ENCODE results near the gene HNRNPR. TPM values are rescaled to one million over a fixed set of nuclear protein-coding genes. Genes with fewer than 3 reads are reported as not detected.

HNRNPR gene
- total RNA-seq, 1 donor: 70.6 TPM

DNA sequence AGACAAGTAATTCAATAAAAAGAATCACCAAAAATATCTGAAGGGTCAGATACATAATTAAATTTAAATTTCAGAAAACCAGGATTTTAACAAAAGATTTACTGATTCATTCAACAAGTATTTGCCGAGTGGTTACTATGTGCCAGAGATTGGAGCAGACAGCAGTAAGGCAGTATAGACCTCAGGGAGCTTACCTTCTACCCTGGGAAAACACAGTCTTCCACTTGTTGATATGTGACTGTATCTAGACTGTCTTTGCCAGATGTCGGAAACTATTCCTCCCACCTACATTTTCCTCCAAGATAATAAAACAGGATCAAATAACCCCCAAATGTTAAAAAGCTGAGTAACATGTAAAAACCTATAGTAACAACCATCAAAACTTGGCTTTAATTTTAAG is 6.2 kb downstream of the HNRNPR start:
- Histone ChIP-seq H4K20me1 (ENCODE audit: insufficient read depth, low read length) (peaks cover 58% of the 10 kb centered on the region), H3K36me3 (ENCODE audit: insufficient read depth, low read length) (peaks cover 42% of the 10 kb centered on the region), H3K4me3 (ENCODE audit: insufficient read depth, low read length) (no peak overlapping the region), H3K27ac (ENCODE audit: low read depth, low read length) (peak overlapping the region; percentile 38), H3K4me2 (ENCODE audit: insufficient read depth, low read length) (peak overlapping the region; percentile 10), H3K27me3 (ENCODE audit: insufficient read depth, low read length) (no peaks in the 10 kb centered on the region), H2AFZ (ENCODE audit: low read length) (no peak overlapping the region), H3K79me2 (ENCODE audit: insufficient read depth, low read length) (peaks cover 92% of the 10 kb centered on the region), H3K4me1 (ENCODE audit: insufficient read depth, low read length) (peaks cover 45% of the 10 kb centered on the region), H3K9me3 (ENCODE audit: low read depth, low read length) (no peaks in the 10 kb centered on the region)
- no peak for DNase-seq (ENCODE audit: insufficient read length, low spot score, missing footprints)
- TF ChIP-seq, protein P1, sequence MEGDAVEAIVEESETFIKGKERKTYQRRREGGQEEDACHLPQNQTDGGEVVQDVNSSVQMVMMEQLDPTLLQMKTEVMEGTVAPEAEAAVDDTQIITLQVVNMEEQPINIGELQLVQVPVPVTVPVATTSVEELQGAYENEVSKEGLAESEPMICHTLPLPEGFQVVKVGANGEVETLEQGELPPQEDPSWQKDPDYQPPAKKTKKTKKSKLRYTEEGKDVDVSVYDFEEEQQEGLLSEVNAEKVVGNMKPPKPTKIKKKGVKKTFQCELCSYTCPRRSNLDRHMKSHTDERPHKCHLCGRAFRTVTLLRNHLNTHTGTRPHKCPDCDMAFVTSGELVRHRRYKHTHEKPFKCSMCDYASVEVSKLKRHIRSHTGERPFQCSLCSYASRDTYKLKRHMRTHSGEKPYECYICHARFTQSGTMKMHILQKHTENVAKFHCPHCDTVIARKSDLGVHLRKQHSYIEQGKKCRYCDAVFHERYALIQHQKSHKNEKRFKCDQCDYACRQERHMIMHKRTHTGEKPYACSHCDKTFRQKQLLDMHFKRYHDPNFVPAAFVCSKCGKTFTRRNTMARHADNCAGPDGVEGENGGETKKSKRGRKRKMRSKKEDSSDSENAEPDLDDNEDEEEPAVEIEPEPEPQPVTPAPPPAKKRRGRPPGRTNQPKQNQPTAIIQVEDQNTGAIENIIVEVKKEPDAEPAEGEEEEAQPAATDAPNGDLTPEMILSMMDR (IDR thresholded peaks at IDR 0.05; ENCODE audit: extremely low read depth, low read depth, low read length): no peak

DNA sequence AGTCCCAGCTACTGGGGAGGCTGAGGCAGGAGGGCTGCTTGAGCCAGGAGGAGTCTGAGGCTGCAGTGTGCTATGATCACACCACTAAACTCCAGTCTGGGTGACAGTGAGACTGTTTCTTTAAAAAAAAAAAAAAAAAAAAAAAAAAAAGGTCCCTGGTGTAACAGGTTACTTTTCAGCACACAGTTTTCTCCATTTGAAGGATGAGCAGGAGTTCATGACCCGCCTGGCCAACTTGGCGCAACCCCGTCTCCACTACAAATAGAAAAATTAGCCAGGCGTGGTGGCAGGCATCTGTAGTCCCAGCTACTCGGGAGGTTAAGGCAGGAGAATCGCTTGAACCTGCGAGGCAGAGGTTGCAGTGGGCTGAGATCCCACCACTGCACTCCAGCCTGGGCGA is 12.4 kb downstream of the HNRNPR start:
- Histone ChIP-seq H3K27me3 (ENCODE audit: insufficient read depth, low read length) (no peaks in the 10 kb centered on the region), H3K79me2 (ENCODE audit: insufficient read depth, low read length) (peaks cover 85% of the 10 kb centered on the region), H4K20me1 (ENCODE audit: insufficient read depth, low read length) (peaks cover 30% of the 10 kb centered on the region), H3K9me3 (ENCODE audit: low read depth, low read length) (no peaks in the 10 kb centered on the region), H3K4me2 (ENCODE audit: insufficient read depth, low read length) (no peak overlapping the region), H3K4me1 (ENCODE audit: insufficient read depth, low read length) (no peaks in the 10 kb centered on the region), H2AFZ (ENCODE audit: low read length) (no peak overlapping the region), H3K27ac (ENCODE audit: low read depth, low read length) (no peak overlapping the region), H3K4me3 (ENCODE audit: insufficient read depth, low read length) (no peak overlapping the region), H3K36me3 (ENCODE audit: insufficient read depth, low read length) (peaks cover 82% of the 10 kb centered on the region)
- TF ChIP-seq, protein P1 (IDR thresholded peaks at IDR 0.05; ENCODE audit: extremely low read depth, low read depth, low read length): no peak
- no peak for DNase-seq (ENCODE audit: insufficient read length, low spot score, missing footprints)

DNA sequence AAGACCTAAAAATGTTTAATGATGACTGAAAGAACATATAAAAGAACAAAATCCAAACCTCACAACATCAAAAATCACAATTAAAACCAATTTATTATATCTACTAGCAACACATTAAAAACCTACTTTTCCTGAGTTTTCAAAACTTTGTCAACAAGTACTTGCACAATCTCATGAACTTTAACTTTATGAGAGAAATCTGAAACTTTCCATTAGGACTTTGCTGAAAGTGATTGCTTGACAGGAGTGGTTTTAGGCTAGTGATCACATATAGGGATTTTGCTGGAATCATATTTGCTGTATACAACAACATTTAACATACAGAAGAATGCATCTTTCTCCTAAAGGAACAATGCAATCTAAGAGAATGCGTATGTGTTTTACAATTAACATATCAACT is 13.2 kb downstream of the HNRNPR start:
- Histone ChIP-seq H2AFZ (ENCODE audit: low read length) (no peak overlapping the region), H3K9me3 (ENCODE audit: low read depth, low read length) (no peaks in the 10 kb centered on the region), H3K36me3 (ENCODE audit: insufficient read depth, low read length) (peaks cover 87% of the 10 kb centered on the region), H3K4me1 (ENCODE audit: insufficient read depth, low read length) (no peaks in the 10 kb centered on the region), H4K20me1 (ENCODE audit: insufficient read depth, low read length) (peaks cover 30% of the 10 kb centered on the region), H3K79me2 (ENCODE audit: insufficient read depth, low read length) (peaks cover 88% of the 10 kb centered on the region), H3K4me2 (ENCODE audit: insufficient read depth, low read length) (no peak overlapping the region), H3K27ac (ENCODE audit: low read depth, low read length) (no peak overlapping the region), H3K27me3 (ENCODE audit: insufficient read depth, low read length) (no peaks in the 10 kb centered on the region), H3K4me3 (ENCODE audit: insufficient read depth, low read length) (no peak overlapping the region)
- no peak for DNase-seq (ENCODE audit: insufficient read length, low spot score, missing footprints)
- TF ChIP-seq, protein P1 (IDR thresholded peaks at IDR 0.05; ENCODE audit: extremely low read depth, low read depth, low read length): no peak

DNA sequence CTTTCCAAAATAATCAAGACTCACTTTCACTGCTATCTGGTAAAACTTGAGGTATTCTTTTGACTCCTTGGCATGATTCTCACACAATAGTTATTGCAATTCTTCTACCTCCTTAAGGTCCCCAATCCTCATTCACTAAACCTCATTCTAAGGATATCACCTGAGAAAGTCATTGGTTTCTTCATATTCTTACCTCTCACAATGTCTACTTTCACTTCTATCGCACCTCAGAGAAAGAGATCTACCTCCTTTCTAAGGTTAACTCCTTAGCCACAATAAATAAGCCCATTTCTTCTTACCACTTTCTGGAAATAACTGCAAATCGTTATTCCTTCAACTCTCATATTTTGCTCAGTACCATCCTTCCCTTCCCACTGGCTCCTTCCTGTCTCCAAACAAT is 18.7 kb downstream of the HNRNPR start:
- peaks cover 79% of the 10 kb centered on the region for H3K36me3 ChIP-seq (ENCODE audit: insufficient read depth, low read length)

More for the DNA sequence above, 18.7 kb downstream of the HNRNPR start:
- Histone ChIP-seq H3K27me3 (ENCODE audit: insufficient read depth, low read length) (no peaks in the 10 kb centered on the region), H4K20me1 (ENCODE audit: insufficient read depth, low read length) (peaks cover 25% of the 10 kb centered on the region), H3K4me2 (ENCODE audit: insufficient read depth, low read length) (no peak overlapping the region), H3K79me2 (ENCODE audit: insufficient read depth, low read length) (peaks cover 76% of the 10 kb centered on the region), H3K9me3 (ENCODE audit: low read depth, low read length) (no peaks in the 10 kb centered on the region), H3K4me1 (ENCODE audit: insufficient read depth, low read length) (no peaks in the 10 kb centered on the region), H3K4me3 (ENCODE audit: insufficient read depth, low read length) (no peak overlapping the region), H2AFZ (ENCODE audit: low read length) (no peak overlapping the region), H3K27ac (ENCODE audit: low read depth, low read length) (no peak overlapping the region)
- no peak for DNase-seq (ENCODE audit: insufficient read length, low spot score, missing footprints)
- TF ChIP-seq, protein P1 (IDR thresholded peaks at IDR 0.05; ENCODE audit: extremely low read depth, low read depth, low read length): no peak

Measured in osteoblast (primary cell).